GM19452 (cell line): ENCODE data around the gene CYGB.

Experiments used
- ATAC-seq: cut with Tn5 transposase; IDR thresholded peaks from one replicate; pipeline ENCODE4 v1.9.1; 2021; ENCODE audit not compliant: unreplicated experiment

Gene CYGB

DNA sequence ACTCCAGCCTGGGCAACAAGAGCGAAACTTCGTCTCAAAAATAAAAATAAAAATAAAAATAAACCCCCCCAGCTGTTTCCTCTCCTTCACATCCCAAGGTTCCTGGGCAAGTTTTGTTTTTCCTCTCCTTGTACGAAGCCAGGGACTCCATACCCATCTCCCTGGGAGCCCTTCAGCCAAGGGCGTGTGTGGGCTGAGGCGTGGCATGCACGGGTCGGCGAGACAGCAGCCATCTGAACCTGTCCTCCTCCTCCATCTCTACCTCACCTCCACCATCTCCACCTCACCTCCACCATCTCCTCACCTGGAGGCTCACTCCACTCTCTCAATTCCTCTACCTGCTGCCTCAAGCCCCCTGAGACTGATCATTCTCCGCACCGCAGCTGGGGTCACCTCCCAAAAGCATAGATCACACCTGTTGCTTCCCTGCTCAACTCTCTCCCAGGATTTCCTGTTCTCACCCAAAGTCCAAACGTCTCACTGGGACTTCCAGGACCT, 53.2 kb downstream of the CYGB start:
- no peak for ATAC-seq

DNA sequence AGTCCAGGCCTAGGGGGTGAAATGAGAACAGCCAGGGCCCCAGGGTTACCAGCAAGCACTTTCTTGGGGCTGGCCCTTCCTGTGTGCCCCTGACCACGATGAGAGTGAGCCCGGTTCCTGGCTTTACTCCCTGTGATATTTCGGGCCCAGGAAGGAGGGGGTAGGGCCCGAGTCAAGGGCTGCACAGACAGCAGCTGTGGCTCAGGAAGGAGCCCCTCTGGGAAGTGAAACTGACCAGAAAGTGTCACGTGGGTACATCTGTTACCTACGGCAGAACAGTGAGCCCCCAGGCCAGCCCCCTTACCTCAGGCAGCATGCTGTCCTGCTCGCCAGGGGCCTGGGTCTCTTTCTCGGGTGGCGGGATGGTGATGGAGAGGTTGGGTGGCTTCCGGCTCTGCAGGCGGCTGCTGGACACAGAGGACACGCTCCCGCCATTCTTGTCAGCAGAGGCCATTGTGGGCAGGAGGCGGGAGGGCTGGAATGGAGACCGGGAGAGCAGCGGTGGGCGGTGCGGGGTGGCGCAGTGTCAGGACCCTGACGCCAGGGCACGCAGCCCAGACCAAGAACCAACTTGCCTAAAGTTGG, 56.3 kb downstream of the CYGB start:
- no peak for ATAC-seq

DNA sequence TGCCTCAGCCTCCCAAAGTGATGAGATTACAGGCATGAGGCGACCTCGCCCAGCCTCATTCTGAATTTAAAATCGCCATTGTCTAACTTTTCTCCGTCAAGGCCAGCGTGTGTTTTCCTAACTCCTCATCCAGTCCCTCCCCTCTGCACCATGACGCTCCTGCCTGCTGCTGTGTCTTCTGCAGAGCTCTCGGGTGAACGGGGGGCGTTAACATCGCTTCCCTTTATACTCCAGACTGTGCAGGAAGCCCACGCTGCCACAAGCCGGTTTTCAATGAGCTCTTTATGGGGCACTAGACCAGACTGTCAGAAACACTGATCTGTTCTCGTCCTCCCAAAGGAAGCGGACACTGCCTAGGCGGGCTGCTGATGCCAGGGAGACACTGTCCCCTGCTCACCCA, 56.9 kb downstream of the CYGB start:
- no peak for ATAC-seq

DNA sequence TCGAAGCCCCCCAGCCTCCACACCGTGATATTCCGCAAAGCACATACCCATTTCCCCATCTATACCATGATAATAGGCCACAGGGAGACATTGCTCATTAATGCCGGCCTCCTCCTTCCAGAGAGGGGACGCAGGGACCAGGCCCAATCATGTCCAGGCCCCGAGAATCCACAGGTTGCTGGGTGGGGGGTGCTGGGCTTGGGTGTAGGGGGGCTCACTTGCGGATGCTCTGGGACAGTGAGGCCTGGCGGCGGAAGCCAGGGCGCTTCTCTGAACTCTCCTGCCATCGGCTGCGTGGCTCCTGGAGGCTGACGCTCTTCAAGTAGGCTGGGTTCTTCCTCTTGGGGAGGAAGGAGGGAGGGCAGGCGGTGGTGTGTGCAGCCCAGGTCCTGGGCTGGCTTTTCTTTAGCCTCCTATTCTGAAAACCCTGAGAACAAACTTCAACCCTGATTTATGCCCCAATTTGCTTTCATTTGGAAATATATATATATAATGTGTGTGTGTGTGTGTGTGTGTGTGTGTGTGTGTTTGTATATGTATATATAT, 57.9 kb downstream of the CYGB start:
- no peak for ATAC-seq

DNA sequence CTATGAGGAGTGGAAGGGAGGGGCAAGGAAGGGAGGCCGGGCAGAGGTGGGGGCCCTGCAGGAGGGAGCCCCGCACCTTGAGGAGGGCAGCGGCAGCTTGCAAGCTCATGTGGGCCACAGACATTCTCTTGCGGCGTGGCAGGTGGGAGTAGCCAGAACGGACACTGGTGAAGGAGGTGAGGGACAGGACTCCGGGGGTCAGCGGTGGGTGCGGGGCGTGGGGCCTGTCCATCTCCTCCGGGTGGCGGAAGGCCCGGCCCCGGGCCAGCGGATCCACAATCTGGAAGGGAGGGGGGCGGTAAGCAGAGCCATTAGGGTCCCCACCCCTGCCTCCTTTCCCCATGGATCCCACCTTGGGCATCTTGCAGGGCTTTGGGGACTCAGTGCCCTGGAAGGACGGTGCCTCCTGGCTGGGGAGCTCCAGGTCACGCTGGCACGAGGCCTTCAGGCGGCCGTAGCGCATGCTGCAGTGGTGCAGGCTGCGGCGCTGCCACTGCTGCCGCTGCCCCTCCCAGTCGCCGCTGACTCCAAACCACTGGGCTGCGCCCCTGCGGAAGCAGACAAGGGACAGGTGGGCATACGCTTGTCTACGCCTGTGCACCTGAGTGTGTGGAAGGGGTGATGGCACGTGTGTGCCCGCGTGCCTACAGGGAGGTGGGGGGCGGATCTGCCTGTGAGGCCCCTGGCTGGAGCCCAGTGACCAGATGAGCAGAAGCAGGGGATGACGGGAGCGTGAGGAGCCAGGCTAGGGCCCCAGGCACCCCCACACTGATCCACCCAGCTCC, 58.6 kb downstream of the CYGB start:
- no peak for ATAC-seq

- no peak for ATAC-seq
Observed at GRCh38 chr17:76478097-76478496, 59.4 kb downstream of the CYGB start.

- ATAC-seq: no peak
Observed at GRCh38 chr17:76477576-76477975, 59.9 kb downstream of the CYGB start.
